Amniotic epithelial cell (primary cell): ENCODE data around the gene SLC35B3.
"Not testable (repeated sequence)": the region's sequence is repeated elsewhere in the genome, so short reads cannot be mapped to it uniquely, and the experiment has no call there.

Experiments used
- DNase-seq: peaks from one replicate; pipeline ENCODE4 v3.0.0-alpha.2; 2010; ENCODE audit warnings: low read depth

Gene SLC35B3

GRCh38 chr6:8435093-8435844 lies at the start of gene SLC35B3:
Gene SLC35B3 (minus strand): TSS chr6:8435545.
- peak; percentile 84 for DNase-seq

DNA sequence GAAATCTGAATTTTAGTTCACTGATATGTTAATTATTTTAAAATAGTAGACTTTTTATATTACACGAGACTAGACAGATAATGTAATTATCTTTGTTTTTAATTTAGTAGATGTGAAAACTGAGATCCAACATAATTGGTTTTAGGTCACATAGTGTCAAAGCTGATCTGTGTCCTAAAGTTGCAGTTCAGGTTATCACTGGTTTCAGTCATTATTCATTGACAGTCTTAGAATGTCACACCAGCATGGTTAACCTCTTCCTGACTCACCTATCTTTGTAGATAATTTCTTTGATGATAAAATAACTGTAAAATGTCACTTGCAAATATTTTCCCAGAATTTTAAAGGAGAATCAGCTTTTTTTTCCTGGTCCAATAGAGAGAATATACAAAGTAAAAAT lies 48.3 kb upstream of the SLC35B3 start:
- no peak for DNase-seq

DNA sequence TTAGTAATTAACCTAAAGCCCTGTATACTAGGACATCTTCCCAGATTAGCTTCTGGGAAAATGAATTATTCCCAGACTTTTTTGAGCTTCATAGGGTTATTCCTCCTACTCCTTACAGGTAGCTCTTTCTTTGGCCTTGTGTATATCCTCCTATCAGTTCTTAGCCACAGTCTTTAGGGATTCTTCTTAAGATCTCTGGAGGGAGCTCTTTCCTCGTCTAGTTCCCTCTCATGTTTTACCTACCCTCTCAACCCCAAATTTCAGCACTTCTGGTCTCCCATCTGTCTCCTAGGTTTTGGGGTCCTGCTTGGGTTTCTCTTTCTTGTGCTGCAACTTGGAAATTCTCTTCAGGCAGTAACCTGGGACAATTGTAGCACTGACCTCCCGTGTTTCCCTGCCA lies 46.4 kb upstream of the SLC35B3 start:
- DNase-seq = peak; percentile 10

- no peak for DNase-seq
Observed at GRCh38 chr6:8478418-8478817, 43.1 kb upstream of the SLC35B3 start.

GRCh38 chr6:8476656-8477055 lies 41.3 kb upstream of the SLC35B3 start:
- DNase-seq = no peak

- no peak for DNase-seq
Observed at GRCh38 chr6:8468552-8469356, 33.4 kb upstream of the SLC35B3 start.

GRCh38 chr6:8462694-8463093 lies 27.3 kb upstream of the SLC35B3 start:
- DNase-seq = no peak

GRCh38 chr6:8462169-8462568 lies 26.8 kb upstream of the SLC35B3 start:
- DNase-seq = no peak

DNA sequence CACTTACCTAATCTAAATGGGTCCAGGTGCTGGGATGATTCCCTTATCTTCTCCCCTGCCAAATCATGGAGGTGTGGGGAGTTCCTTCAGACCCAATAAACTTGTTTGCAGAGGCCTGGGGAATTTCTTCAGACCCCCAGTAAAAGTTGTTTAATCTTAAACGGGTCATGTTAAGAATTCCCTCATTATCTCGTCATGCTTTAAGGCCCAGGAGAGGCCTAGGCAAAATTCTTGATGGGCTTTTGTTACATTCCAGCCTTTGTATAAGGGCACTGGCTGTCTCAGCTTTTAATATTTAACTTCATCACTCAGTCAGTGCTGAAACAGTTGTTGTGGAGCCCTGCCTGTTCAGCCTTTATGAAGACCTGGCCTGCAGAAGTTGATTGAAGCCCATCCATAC lies 11.0 kb upstream of the SLC35B3 start:
- DNase-seq = no peak

GRCh38 chr6:8445930-8446329 lies 10.6 kb upstream of the SLC35B3 start:
- DNase-seq = not testable (repeated sequence)

DNA sequence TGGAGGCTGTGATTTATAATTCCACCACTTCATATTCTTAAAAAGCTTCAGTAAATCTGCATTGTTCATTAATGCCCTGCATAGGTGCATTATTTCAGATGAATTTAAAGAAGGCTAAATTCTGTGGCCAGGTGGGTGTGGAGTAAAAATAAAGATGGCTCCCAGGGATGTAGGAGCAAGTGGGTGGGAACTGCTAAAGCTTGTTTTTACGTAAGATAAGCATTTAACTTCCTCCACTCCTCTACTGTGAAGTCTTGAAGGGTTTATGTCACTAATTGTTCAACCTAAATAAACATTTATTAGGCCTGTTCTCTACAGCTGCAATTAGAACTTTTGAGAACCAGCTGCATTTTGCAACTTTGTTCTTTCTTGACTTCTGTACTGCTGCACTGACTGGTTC lies 6.8 kb upstream of the SLC35B3 start:
- no peak for DNase-seq

- DNase-seq = no peak
Observed at GRCh38 chr6:8441452-8441851, 6.1 kb upstream of the SLC35B3 start.

DNA sequence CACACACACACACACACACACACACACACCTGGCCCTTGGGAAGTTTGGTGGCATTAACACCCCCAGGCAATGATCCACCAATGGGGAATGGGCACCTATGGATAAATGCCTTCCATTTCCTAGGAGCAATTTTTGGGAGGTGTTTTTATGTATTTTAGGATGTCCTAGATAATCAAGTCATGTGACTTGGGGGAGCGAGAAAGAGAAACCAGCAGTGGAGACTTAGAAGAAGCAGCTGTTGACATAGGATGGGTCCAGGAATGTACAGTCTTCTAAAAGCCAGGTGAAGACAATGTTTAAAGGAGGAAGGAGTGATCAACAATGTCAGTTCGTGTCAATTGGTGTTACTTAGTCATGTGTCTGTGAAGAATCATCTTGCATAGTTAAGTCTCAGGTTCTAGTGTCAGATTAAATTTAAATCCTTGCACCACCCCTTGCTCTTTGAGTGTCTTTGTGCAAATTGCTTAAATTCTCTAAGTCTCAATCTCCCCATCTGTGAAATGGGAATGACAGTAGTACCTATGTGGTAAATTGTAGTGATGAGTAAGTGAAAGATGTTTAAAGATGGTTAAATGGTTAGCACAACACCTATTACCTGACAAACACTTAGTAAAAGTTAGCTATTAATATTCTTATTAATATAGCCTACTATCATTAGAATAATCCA lies 4.4 kb upstream of the SLC35B3 start:
- no peak for DNase-seq

GRCh38 chr6:8437813-8438212 lies 2.5 kb upstream of the SLC35B3 start:
- no peak for DNase-seq

- DNase-seq = no peak
Observed at GRCh38 chr6:8436966-8437365, 1.6 kb upstream of the SLC35B3 start.

GRCh38 chr6:8435845-8436168 lies 462 bp upstream of the SLC35B3 start:
- peak; percentile 34 for DNase-seq

DNA sequence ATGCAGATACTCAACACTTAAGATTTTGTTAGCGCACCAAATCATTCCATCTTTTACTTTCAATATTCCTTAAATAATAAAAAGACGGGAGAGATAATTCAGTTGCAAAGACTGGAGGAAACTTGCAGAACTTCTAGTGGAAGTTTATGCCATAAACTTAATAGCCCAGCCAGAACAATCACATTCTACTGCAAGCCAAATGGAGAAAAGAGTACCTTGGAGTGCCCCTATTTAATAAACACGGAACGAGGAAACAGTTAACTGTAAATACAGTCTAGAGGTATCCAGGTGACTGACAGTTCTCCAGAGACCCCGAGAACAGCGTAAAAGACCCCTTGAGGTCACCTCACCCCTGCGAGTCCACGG lies 635 bp downstream of the SLC35B3 start:
- DNase-seq = peak; percentile 5

- DNase-seq = peak; percentile 31
Observed at GRCh38 chr6:8432614-8433013, 2.7 kb downstream of the SLC35B3 start.

GRCh38 chr6:8429821-8430220 lies 5.5 kb downstream of the SLC35B3 start:
- DNase-seq = no peak

DNA sequence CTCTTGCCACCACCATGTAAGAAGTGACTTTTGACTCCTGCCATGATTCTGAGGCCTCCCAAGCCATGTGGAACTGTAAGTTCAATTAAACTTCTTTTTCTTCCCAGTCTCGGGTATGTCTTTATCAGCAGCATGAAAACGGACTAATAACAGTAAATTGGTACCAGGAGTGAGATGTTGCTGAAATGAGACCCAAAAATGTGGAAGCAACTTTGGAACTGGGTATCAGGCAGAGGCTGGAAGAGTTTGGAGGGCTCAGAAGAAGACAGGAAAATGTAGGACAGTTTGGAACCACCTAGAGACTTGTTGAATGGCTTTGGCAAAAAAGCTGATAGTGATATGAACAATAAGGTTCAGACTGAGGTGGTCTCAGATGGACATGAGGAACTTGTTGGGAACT lies 8.8 kb downstream of the SLC35B3 start:
- DNase-seq = not testable (repeated sequence)

- no peak for DNase-seq
Observed at GRCh38 chr6:8420031-8420588, 15.2 kb downstream of the SLC35B3 start.

DNA sequence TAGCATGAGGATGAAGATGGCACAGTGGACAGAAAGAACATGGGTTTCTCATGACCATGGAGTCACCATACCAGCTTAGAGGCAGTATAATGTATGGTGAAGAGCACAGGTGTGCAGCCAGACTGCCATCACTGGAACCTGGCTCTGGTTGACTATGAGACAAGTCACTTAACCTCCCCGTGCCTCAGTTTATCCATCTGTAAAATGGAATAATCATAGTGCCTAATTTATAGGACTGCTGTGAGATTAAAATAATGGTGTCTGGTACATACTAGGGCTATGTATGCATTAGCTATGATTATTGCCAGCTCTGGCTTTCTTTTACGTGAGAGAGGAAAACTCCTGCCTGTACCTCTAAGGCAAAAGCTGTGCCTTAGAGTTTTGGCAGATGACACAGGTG lies 19.4 kb downstream of the SLC35B3 start:
- no peak for DNase-seq

DNA sequence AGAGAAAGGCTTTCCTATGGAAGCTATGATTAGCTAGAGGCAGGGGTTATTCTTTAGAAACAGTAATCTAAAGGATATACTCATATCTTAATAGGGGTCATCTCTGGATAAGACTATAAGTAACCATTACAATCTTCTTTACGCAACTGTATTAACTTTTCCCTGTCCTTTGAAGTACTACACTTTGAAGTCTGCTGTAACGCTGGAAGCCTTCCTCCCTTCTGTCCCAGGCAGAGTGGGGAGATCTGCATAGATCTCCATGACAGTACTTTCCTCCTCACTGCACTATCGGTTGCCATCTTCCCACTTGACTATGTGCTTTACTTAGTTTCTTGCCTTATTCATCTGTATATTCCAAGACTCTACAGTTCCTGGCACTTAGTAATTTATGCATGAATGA lies 20.1 kb downstream of the SLC35B3 start:
- DNase-seq = no peak
